Uterus (tissue), 2 donors: ENCODE measurements around the gene STIM1.

Experiments used
- CTCF ChIP-seq, 4 experiments: fragments of 200-600 bp in 2 of 4; fragments of 450-650 bp in 2 of 4; sonication (generic) in 2 of 4; IDR thresholded peaks; one replicate each; pipeline ENCODE4 v1.5.1; 2016 to 2019; ENCODE audit warnings: antibody characterized with exemption in 4 of 4, mild to moderate bottlenecking in 2 of 4, moderate library complexity in 1 of 4
- POLR2A ChIP-seq, 2 donors: fragments of 450-650 bp; IDR thresholded peaks; one replicate each; pipeline ENCODE4 v1.6.1; 2016; ENCODE audit warnings: antibody characterized with exemption in 2 of 2, mild to moderate bottlenecking in 1 of 2, moderate library complexity in 1 of 2

DNA sequence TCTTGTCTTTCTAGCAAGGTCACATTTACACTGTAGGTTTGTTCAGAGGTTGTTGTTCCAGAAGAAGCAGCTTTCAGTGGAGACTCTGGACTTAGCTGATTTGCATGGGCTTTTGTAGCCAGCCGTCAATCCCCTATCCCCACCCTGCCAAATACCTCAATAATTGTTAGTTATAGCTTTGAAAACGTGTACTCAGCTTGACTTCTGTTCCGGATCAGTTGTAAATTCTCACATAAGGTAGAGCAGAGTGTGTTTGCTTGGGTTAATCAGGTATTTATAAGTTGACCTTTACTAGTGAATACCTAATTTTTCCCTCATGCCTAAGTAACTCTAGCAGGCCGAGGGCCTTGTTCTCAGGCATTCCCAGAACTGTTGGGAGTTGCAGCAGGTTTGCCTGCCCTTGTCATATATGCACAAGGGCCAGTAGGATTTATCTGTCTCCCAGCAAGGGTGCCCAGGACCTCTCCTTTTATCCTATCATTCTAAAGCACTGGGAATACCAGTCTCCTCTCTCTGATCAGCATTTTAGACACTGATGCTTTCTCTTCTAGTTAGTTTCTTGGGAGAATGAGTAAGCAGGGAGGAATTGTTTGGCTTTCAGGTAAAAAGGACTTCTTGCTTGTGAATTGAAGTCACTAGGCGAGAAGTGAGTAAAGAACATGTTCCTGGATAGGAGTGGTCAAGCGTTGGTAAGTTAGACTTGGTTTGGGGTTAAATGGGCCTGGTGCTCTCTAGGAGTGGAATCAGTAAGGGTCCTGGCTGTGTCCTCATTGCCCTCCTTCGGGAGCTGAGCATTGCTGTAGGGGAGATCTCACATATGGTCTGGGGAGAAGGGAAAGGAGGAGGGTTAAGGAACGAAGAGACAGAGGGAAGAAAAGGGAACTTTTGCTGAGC is 22.1 kb downstream of the STIM1 start:
- no peak for TF ChIP-seq POLR2A (IDR thresholded peaks at IDR 0.05)
- no peak for TF ChIP-seq CTCF (IDR thresholded peaks at IDR 0.05)
